IMR-90 (cell line): ENCODE data around the gene TMED6. TPM values are rescaled to one million over a fixed set of nuclear protein-coding genes. Genes with fewer than 3 reads are reported as not detected.

ENCODE experiments used
- RCOR1 ChIP-seq: IDR thresholded peaks from 2 replicates; pipeline ENCODE4 v1.6.1; 2012; ENCODE audit warnings: mild to moderate bottlenecking, low read length, improper control_type of control experiment; ENCODE audit not compliant: insufficient replicate concordance
- USF2 ChIP-seq: fragments of 150-350 bp; IDR thresholded peaks from 2 replicates; pipeline ENCODE4 v1.6.1; 2017; ENCODE audit warnings: mild to moderate bottlenecking, antibody characterized with exemption, low read length, low read depth
- polyA plus RNA-seq, 3 experiments: library from polyadenylated mRNA; depleted of rRNA; stranded (reverse); fragments of >200 nt; gene quantifications; 2 replicates each; pipeline ENCODE4 v1.2.3, GENCODE V29; 2012; ENCODE audit warnings: low replicate concordance in 1 of 3
- total RNA-seq: library from RNA; depleted of rRNA; stranded (reverse); fragments of >200 nt; gene quantifications from 2 replicates; pipeline ENCODE4 v1.2.3, GENCODE V29; 2012

The TMED6 gene
- total and polyA plus RNA-seq, 2 of the 4 experiments (the other 2 are of a cell fraction): 0.10 TPM; not detected in 1

GRCh38 chr16:69330286-69331109 lies 21.1 kb downstream of the TMED6 start, which contains the start of gene PDF (continued):
- TF ChIP-seq USF2: peak; percentile 4; the same call in 1 of the 2 replicates
- no peak for TF ChIP-seq RCOR1
